ENCODE results near the gene UMODL1. TPM values are rescaled to one million over a fixed set of nuclear protein-coding genes. Genes with fewer than 3 reads are reported as not detected.

The UMODL1 gene
- polyA plus RNA-seq, 3 donors = not detected

- no peak overlapping the region for H2AFZ ChIP-seq (ENCODE audit: insufficient read depth, low read depth, low read length, poor library complexity, severe bottlenecking)
- intact Hi-C loops (cut with micrococcal nuclease) = no loop called here
- no peak overlapping the region for H3K9ac ChIP-seq (ENCODE audit: insufficient read depth, low read length, poor library complexity, severe bottlenecking)
- no peaks in the 10 kb centered on the region for H3K9me3 ChIP-seq (replicated peaks in 1 of 2; ENCODE audit: control insufficient read depth in 1 of 2, insufficient read depth in 1 of 2, low read length in 2 of 2)
- no peak for DNase-seq
- no peaks in the 10 kb centered on the region for H3K9me3 Mint-ChIP-seq
- no peaks in the 10 kb centered on the region for H3K36me3 ChIP-seq (replicated peaks in 1 of 2; ENCODE audit: control insufficient read depth in 1 of 2, insufficient read depth in 2 of 2, low read length in 2 of 2)
- TF ChIP-seq, protein P1, sequence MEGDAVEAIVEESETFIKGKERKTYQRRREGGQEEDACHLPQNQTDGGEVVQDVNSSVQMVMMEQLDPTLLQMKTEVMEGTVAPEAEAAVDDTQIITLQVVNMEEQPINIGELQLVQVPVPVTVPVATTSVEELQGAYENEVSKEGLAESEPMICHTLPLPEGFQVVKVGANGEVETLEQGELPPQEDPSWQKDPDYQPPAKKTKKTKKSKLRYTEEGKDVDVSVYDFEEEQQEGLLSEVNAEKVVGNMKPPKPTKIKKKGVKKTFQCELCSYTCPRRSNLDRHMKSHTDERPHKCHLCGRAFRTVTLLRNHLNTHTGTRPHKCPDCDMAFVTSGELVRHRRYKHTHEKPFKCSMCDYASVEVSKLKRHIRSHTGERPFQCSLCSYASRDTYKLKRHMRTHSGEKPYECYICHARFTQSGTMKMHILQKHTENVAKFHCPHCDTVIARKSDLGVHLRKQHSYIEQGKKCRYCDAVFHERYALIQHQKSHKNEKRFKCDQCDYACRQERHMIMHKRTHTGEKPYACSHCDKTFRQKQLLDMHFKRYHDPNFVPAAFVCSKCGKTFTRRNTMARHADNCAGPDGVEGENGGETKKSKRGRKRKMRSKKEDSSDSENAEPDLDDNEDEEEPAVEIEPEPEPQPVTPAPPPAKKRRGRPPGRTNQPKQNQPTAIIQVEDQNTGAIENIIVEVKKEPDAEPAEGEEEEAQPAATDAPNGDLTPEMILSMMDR (IDR thresholded peaks at IDR 0.05) = no peak
- no peak overlapping the region for H3K27ac ChIP-seq (ENCODE audit: low read depth in 1 of 2, low read length in 2 of 2)
- WGBS (ENCODE audit: insufficient coverage) = 99% methylated on average over 12 of the region's 12 CpGs
- H3K4me3 ChIP-seq (replicated peaks in 1 of 3; ENCODE audit: low read depth in 2 of 3, low read length in 3 of 3) = no peak overlapping the region
- no peaks in the 10 kb centered on the region for H4K20me1 ChIP-seq (ENCODE audit: insufficient read depth, low read length)
- H3K27me3 Mint-ChIP-seq (ENCODE audit: low read depth in 3 of 3) = peaks cover 0 to 5% (median 4%) of the 10 kb centered on the region in 3 donors
- no peaks in the 10 kb centered on the region for H3K79me2 ChIP-seq (ENCODE audit: insufficient read depth, low read length)
- H3K27me3 ChIP-seq (ENCODE audit: control insufficient read depth in 2 of 2, insufficient read depth in 2 of 2, low read length in 2 of 2) = no peaks in the 10 kb centered on the region
- no peaks in the 10 kb centered on the region for H3K4me1 Mint-ChIP-seq
- H3K4me3 Mint-ChIP-seq = no peak overlapping the region
- no peaks in the 10 kb centered on the region for H3K4me1 ChIP-seq (ENCODE audit: control insufficient read depth in 1 of 2, insufficient read depth in 2 of 2, low read length in 2 of 2)
- no peaks in the 10 kb centered on the region for H3K36me3 Mint-ChIP-seq
- no peak overlapping the region for H3K27ac Mint-ChIP-seq
- H3K4me2 ChIP-seq (replicated peaks; ENCODE audit: extremely low read depth, low read length, poor library complexity, severe bottlenecking) = no peak overlapping the region
Measured at GRCh38 chr21:42022091-42022430, 49.1 kb upstream of the UMODL1 start.

GRCh38 chr21:42022906-42023305 is 48.2 kb upstream of the UMODL1 start:
- Histone ChIP-seq H4K20me1 (ENCODE audit: insufficient read depth, low read length) (no peaks in the 10 kb centered on the region), H3K27ac (ENCODE audit: low read depth in 1 of 2, low read length in 2 of 2) (no peak overlapping the region), H2AFZ (ENCODE audit: insufficient read depth, low read depth, low read length, poor library complexity, severe bottlenecking) (no peak overlapping the region), H3K36me3 (replicated peaks in 1 of 2; ENCODE audit: control insufficient read depth in 1 of 2, insufficient read depth in 2 of 2, low read length in 2 of 2) (no peaks in the 10 kb centered on the region), H3K9me3 (replicated peaks in 1 of 2; ENCODE audit: control insufficient read depth in 1 of 2, insufficient read depth in 1 of 2, low read length in 2 of 2) (no peaks in the 10 kb centered on the region), H3K4me2 (replicated peaks; ENCODE audit: extremely low read depth, low read length, poor library complexity, severe bottlenecking) (no peak overlapping the region), H3K9ac (ENCODE audit: insufficient read depth, low read length, poor library complexity, severe bottlenecking) (no peak overlapping the region), H3K79me2 (ENCODE audit: insufficient read depth, low read length) (no peaks in the 10 kb centered on the region), H3K4me3 (replicated peaks in 1 of 3; ENCODE audit: low read depth in 2 of 3, low read length in 3 of 3) (no peak overlapping the region), H3K4me1 (ENCODE audit: control insufficient read depth in 1 of 2, insufficient read depth in 2 of 2, low read length in 2 of 2) (no peaks in the 10 kb centered on the region), H3K27me3 (ENCODE audit: control insufficient read depth in 2 of 2, insufficient read depth in 2 of 2, low read length in 2 of 2) (no peaks in the 10 kb centered on the region)
- DNase-seq = no peak
- intact Hi-C loops (cut with micrococcal nuclease) = no loop called here
- TF ChIP-seq, protein P1 (IDR thresholded peaks at IDR 0.05) = no peak
- H3K27me3 Mint-ChIP-seq (ENCODE audit: low read depth in 3 of 3) = peaks cover 3 to 5% (median 4%) of the 10 kb centered on the region in 3 donors
- 99% methylated on average over 10 of the region's 11 CpGs for WGBS (ENCODE audit: insufficient coverage)
- peaks cover 0 to 2% (median 0%) of the 10 kb centered on the region in 7 donors for H3K9me3 Mint-ChIP-seq
- H3K27ac Mint-ChIP-seq = no peak overlapping the region
- no peak overlapping the region for H3K4me3 Mint-ChIP-seq
- no peaks in the 10 kb centered on the region for H3K36me3 Mint-ChIP-seq
- peaks cover 2% of the 10 kb centered on the region for H3K4me1 Mint-ChIP-seq
